Duodenal mucosa (tissue), 2 donors: ENCODE measurements around the gene SLITRK5.

Source experiments
- H3K27ac ChIP-seq: one replicate; pipeline ENCODE4 v1.7.0; 2013; ENCODE audit warnings: low read depth, low read length
- H3K27me3 ChIP-seq, 2 donors: one replicate each; pipeline ENCODE4 v1.7.0; 2013; ENCODE audit warnings: low read length in 2 of 2, control low read depth in 1 of 2; ENCODE audit not compliant: insufficient read depth in 2 of 2, control insufficient read depth in 1 of 2
- H3K36me3 ChIP-seq, 2 donors: one replicate each; pipeline ENCODE4 v1.7.0; 2013; ENCODE audit warnings: low read length in 2 of 2, control low read depth in 1 of 2; ENCODE audit not compliant: insufficient read depth in 2 of 2, control insufficient read depth in 1 of 2
- H3K4me1 ChIP-seq, 2 donors: one replicate each; pipeline ENCODE4 v1.7.0; 2013; ENCODE audit warnings: low read length in 2 of 2, control low read depth in 1 of 2; ENCODE audit not compliant: insufficient read depth in 2 of 2, control insufficient read depth in 1 of 2
- H3K4me3 ChIP-seq, 2 donors: one replicate each; pipeline ENCODE4 v1.7.0; 2013; ENCODE audit warnings: low read length in 2 of 2, low read depth in 1 of 2
- H3K9ac ChIP-seq, 2 donors: one replicate each; pipeline ENCODE4 v1.7.0; 2013; ENCODE audit warnings: low read length in 2 of 2, low read depth in 1 of 2
- H3K9me3 ChIP-seq, 2 donors: one replicate each; pipeline ENCODE4 v1.7.0; 2013; ENCODE audit warnings: low read length in 2 of 2, control low read depth in 1 of 2; ENCODE audit not compliant: control insufficient read depth in 1 of 2

SLITRK5 gene, protein sequence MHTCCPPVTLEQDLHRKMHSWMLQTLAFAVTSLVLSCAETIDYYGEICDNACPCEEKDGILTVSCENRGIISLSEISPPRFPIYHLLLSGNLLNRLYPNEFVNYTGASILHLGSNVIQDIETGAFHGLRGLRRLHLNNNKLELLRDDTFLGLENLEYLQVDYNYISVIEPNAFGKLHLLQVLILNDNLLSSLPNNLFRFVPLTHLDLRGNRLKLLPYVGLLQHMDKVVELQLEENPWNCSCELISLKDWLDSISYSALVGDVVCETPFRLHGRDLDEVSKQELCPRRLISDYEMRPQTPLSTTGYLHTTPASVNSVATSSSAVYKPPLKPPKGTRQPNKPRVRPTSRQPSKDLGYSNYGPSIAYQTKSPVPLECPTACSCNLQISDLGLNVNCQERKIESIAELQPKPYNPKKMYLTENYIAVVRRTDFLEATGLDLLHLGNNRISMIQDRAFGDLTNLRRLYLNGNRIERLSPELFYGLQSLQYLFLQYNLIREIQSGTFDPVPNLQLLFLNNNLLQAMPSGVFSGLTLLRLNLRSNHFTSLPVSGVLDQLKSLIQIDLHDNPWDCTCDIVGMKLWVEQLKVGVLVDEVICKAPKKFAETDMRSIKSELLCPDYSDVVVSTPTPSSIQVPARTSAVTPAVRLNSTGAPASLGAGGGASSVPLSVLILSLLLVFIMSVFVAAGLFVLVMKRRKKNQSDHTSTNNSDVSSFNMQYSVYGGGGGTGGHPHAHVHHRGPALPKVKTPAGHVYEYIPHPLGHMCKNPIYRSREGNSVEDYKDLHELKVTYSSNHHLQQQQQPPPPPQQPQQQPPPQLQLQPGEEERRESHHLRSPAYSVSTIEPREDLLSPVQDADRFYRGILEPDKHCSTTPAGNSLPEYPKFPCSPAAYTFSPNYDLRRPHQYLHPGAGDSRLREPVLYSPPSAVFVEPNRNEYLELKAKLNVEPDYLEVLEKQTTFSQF

GRCh38 chr13:87671031-87671752 is at the start of gene SLITRK5:
Gene SLITRK5, plus strand, starts transcription at chr13:87671371. Its CDS starts 4,018 bp downstream, at chr13:87675389.
- H3K9ac ChIP-seq, result no peak within 1 kb of the TSS
- no peaks in the 10 kb centered on the region for H3K36me3 ChIP-seq
- H3K4me3 ChIP-seq, result peak within 1 kb of the TSS; percentile 40 to 52
- H3K9me3 ChIP-seq, result peaks cover 0 to 4% of the 10 kb centered on the region in 2 donors
- peaks cover 29 to 36% of the 10 kb centered on the region in 2 donors for H3K27me3 ChIP-seq
- no peaks in the 10 kb centered on the region for H3K4me1 ChIP-seq
- H3K27ac ChIP-seq, result no peak within 1 kb of the TSS

- Histone ChIP-seq H3K4me1 (no peaks in the 10 kb centered on the region), H3K9ac (no peak overlapping the region), H3K36me3 (no peaks in the 10 kb centered on the region), H3K9me3 (peaks cover 0 to 3% of the 10 kb centered on the region in 2 donors), H3K27me3 (no peaks in the 10 kb centered on the region), H3K4me3 (no peak overlapping the region), H3K27ac (no peak overlapping the region)
Observed at GRCh38 chr13:87622971-87623370, 48.2 kb upstream of the SLITRK5 start.

DNA sequence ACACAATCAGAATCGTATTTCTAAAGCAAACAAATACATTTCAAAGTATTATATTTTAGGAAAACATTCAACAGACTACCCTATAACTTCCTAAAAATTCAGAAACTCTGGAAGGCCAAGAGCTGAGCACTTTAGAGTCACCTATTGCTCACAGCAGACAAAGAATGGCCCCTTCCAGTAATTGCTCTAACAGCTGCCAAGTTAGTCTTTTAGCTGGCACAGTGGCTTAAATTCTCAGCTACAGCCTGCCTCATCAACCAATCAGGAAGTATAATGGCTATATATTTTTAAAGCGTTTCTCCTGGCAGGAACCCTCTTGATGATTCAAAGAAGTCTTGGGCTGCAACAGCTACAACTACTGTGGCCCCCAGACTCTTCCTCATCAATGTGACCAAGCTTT is 14.9 kb upstream of the SLITRK5 start:
- H3K9ac ChIP-seq, result no peak overlapping the region
- H3K9me3 ChIP-seq, result no peaks in the 10 kb centered on the region
- H3K36me3 ChIP-seq, result no peaks in the 10 kb centered on the region

GRCh38 chr13:87661471-87661870 is 9.7 kb upstream of the SLITRK5 start:
- H3K27ac ChIP-seq, result no peak overlapping the region
- no peaks in the 10 kb centered on the region for H3K4me1 ChIP-seq
- no peaks in the 10 kb centered on the region for H3K36me3 ChIP-seq
- no peak overlapping the region for H3K4me3 ChIP-seq
- H3K9ac ChIP-seq, result no peak overlapping the region
- H3K27me3 ChIP-seq, result no peaks in the 10 kb centered on the region
- H3K9me3 ChIP-seq, result no peaks in the 10 kb centered on the region

More for the DNA sequence above, 14.9 kb upstream of the SLITRK5 start:
- H3K27me3 ChIP-seq, result no peaks in the 10 kb centered on the region
- no peak overlapping the region for H3K27ac ChIP-seq
- H3K4me1 ChIP-seq, result no peaks in the 10 kb centered on the region
- no peak overlapping the region for H3K4me3 ChIP-seq

DNA sequence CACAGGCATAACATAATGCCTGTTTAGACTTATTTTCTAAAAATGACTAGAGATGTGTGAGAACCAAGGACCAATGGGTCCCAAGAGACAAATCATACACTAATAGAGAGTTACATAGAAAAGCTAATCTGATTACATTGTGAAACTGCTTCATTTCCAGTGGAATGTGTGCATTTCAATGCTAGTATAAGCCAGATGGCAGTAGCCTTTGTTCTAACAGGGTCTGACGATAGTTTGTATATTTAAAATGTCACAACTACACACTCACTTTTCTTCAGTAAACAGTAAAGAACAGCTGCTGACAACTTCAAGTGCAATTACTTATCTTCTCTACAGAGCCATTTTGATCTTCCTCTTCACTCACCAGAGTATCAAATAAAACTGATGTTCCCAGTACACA is 4.3 kb upstream of the SLITRK5 start:
- Histone ChIP-seq H3K9me3 (no peaks in the 10 kb centered on the region), H3K27me3 (peaks cover 3 to 5% of the 10 kb centered on the region in 2 donors), H3K27ac (no peak overlapping the region), H3K9ac (no peak overlapping the region), H3K36me3 (no peaks in the 10 kb centered on the region), H3K4me1 (no peaks in the 10 kb centered on the region), H3K4me3 (no peak overlapping the region)

DNA sequence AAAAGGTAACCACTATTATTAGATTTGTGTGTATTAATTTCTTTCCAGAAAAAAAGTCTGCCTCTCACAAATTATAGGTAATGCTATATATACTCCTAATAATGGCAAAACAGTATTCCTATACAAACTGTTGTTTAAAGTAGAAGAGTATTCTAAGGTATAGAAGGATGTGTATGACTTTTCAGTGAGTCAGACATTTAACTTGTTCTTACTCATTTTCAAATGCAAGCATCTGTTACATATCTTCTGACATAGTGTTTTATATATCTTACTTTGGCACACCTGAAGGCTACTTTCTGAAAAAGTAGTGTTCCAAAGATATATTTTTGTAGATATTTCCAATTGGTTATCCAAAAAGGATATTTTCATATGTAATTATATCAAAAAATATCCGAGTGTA is 3.5 kb upstream of the SLITRK5 start:
- Histone ChIP-seq H3K27ac (no peak overlapping the region), H3K9ac (no peak overlapping the region), H3K27me3 (peaks cover 5 to 6% of the 10 kb centered on the region in 2 donors), H3K36me3 (no peaks in the 10 kb centered on the region), H3K4me1 (no peaks in the 10 kb centered on the region), H3K9me3 (no peaks in the 10 kb centered on the region), H3K4me3 (no peak overlapping the region)

DNA sequence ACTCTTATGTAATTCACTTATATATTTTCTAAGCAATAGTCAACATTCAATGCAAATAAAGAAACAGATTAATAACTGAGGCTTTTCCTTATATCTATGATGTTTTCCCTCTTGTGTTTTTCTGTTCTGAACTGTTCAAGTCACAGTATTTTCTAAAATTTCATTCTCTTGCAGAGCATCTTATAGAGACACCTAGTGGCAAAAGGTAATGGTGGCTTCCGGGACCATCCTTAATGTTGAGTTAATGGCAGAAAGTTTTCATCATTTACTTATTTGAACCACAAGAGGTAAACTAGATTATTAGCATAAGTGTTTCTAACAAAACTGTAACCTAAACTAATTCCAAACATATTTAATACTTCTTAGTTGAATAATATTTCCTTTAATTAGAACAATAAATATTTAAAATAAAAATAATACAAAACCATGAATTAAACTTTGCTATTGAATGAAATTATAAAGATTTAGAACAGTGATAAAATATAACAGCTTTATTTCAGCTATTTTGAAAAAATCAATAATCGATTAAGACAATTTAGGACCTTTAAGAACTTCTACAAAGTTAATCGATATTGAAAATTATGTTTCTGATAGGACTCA is 1.7 kb upstream of the SLITRK5 start:
- Histone ChIP-seq H3K27me3 (peaks cover 16 to 21% of the 10 kb centered on the region in 2 donors), H3K9ac (no peak overlapping the region), H3K9me3 (peaks cover 0 to 4% of the 10 kb centered on the region in 2 donors), H3K36me3 (no peaks in the 10 kb centered on the region), H3K27ac (no peak overlapping the region), H3K4me3 (no peak overlapping the region), H3K4me1 (no peaks in the 10 kb centered on the region)

DNA sequence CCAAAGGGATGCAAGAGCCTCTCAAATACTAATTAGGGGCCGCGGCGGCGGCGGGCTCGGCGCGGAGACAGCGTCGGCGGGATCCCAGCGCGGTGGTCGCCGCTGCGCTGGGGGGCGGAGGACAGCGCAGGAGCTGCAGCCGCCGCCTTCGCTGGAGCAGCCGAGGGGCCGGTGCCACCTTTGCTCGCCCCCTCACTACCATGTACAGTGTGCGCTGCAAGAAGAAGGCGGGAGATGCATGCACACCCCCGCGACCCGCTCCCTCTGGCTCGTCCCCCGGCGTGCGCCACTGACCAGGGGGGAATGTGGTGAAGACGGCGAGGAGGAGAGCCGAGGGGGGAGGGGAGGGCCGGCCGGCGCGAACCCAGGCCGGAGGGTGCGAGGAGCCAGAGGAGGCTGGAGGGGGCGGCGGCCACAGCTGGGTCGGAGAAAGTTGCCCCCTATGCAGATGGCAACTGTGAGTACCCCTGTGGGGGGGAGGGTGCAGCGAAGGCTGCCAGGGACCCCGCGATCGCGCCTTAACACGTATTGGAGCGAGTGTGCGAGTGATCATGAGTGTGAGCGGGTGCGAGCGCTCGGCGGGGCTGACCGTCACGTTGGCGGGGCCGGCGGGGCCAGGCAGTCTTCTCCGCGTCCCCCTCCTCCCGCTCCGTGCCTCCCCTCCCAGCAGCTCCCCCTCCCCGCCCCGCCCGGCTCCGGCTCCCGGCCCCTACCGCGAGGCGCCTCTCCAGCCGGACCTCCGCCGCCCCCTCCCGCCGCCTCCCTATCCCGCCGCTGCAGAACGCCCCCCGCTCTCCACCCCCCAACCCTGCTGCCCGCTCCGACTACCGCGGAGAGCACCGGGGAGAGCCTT is 808 bp downstream of the SLITRK5 start:
- peak overlapping the region; percentile 40 to 52 for H3K4me3 ChIP-seq
- peaks cover 37 to 43% of the 10 kb centered on the region in 2 donors for H3K27me3 ChIP-seq
- H3K9ac ChIP-seq, result no peak overlapping the region
- H3K4me1 ChIP-seq, result no peaks in the 10 kb centered on the region
- peaks cover 0 to 4% of the 10 kb centered on the region in 2 donors for H3K9me3 ChIP-seq
- H3K27ac ChIP-seq, result no peak overlapping the region
- no peaks in the 10 kb centered on the region for H3K36me3 ChIP-seq

DNA sequence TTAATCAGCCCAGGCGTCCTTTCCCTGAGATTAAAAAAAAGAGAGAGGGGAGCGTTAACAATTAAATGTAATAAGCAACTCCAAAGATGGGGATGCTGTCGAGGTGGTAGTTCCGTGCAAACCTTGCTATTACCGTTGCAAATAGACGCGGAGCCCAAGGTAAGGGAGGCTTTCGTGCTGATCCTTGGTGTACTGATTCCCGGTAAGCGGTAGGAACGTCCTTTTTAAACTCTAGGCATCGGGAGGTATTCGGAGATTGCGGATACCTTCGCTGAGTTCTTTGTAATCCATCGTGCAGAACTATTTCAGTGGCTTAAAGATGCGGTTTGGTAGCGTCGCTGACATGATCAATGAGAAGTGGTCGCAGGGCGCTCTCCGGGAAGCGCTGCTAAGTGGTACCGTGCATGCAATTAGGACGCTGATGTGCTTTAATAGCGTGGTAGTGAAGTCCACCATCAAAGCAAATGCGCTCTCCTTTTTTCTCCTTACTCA is 3.1 kb downstream of the SLITRK5 start:
- Histone ChIP-seq H3K36me3 (no peaks in the 10 kb centered on the region), H3K9ac (no peak overlapping the region), H3K27me3 (peaks cover 47 to 59% of the 10 kb centered on the region in 2 donors), H3K4me3 (no peak overlapping the region), H3K4me1 (no peaks in the 10 kb centered on the region), H3K9me3 (peaks cover 0 to 4% of the 10 kb centered on the region in 2 donors), H3K27ac (no peak overlapping the region)
